Progenitor cell of endocrine pancreas (in vitro differentiated cells): Measurements from ENCODE around the gene BCL2. TPM values are rescaled to one million over a fixed set of nuclear protein-coding genes. Genes with fewer than 3 reads are reported as not detected.
A peak's percentile ranks its signal among the peaks of the same experiment; 100 is the strongest.
"Not testable (repeated sequence)": the region's sequence is repeated elsewhere in the genome, so short reads cannot be mapped to it uniquely, and the experiment has no call there.

Source experiments
- DNase-seq: peaks from one replicate; pipeline ENCODE4 v3.0.0; 2021; ENCODE audit warnings: low spot score; ENCODE audit not compliant: unreplicated experiment
- H3K27ac Mint-ChIP-seq: 2 replicates; pipeline ENCODE4 v1.8.0; 2021; ENCODE audit warnings: mild to moderate bottlenecking, moderate library complexity, mixed read lengths
- H3K27me3 Mint-ChIP-seq: 2 replicates; pipeline ENCODE4 v1.8.0; 2021; ENCODE audit warnings: mixed read lengths
- H3K36me3 Mint-ChIP-seq: 2 replicates; pipeline ENCODE4 v1.8.0; 2022; ENCODE audit warnings: mixed read lengths; ENCODE audit not compliant: insufficient read depth
- H3K4me1 Mint-ChIP-seq: 2 replicates; pipeline ENCODE4 v1.8.0; 2021; ENCODE audit warnings: low read depth, mixed read lengths
- H3K4me3 Mint-ChIP-seq: 2 replicates; pipeline ENCODE4 v1.8.0; 2021; ENCODE audit warnings: low read depth, mild to moderate bottlenecking, moderate library complexity, mixed read lengths
- H3K9me3 Mint-ChIP-seq: 2 replicates; pipeline ENCODE4 v1.8.0; 2021; ENCODE audit warnings: low read depth, mixed read lengths
- total RNA-seq: library from RNA; stranded (reverse); gene quantifications from 2 replicates; pipeline ENCODE4 v1.2.1, GENCODE V29; 2021
- TF ChIP-seq, protein P1 (sequence below): fragments of 200-600 bp; sonication (generic); IDR thresholded peaks from one replicate; pipeline ENCODE4 v1.5.0; 2021; ENCODE audit warnings: antibody characterized with exemption, mild to moderate bottlenecking; ENCODE audit not compliant: unreplicated experiment

BCL2 gene
- total RNA-seq, 1 donor from 2014 or later = 3.8 TPM

DNA sequence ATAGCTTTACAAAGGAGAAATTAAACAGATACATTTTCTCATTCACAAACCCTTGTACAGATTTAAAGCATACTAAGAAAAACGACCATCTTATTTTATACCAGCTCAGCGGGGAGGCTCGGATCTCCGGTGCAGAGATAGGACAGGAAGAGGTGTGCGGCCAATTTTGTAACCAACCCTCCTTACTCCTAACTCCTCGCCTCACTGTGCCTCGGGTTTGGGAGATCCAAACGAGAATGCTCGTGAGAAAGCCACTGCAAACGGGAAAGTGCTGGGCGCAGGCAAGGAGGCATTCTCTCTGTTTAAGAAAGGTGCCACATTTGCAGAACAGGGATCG lies 46.3 kb upstream of the BCL2 start:
- no peak for DNase-seq
- Mint-ChIP-seq H3K4me3 (peak overlapping the region; percentile 94), H3K9me3 (peaks cover 15% of the 10 kb centered on the region), H3K36me3 (peaks cover 15% of the 10 kb centered on the region), H3K4me1 (peaks cover 7% of the 10 kb centered on the region), H3K27me3 (no peaks in the 10 kb centered on the region), H3K27ac (peak overlapping the region; percentile 89)
- TF ChIP-seq, protein P1, sequence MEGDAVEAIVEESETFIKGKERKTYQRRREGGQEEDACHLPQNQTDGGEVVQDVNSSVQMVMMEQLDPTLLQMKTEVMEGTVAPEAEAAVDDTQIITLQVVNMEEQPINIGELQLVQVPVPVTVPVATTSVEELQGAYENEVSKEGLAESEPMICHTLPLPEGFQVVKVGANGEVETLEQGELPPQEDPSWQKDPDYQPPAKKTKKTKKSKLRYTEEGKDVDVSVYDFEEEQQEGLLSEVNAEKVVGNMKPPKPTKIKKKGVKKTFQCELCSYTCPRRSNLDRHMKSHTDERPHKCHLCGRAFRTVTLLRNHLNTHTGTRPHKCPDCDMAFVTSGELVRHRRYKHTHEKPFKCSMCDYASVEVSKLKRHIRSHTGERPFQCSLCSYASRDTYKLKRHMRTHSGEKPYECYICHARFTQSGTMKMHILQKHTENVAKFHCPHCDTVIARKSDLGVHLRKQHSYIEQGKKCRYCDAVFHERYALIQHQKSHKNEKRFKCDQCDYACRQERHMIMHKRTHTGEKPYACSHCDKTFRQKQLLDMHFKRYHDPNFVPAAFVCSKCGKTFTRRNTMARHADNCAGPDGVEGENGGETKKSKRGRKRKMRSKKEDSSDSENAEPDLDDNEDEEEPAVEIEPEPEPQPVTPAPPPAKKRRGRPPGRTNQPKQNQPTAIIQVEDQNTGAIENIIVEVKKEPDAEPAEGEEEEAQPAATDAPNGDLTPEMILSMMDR = no peak

DNA sequence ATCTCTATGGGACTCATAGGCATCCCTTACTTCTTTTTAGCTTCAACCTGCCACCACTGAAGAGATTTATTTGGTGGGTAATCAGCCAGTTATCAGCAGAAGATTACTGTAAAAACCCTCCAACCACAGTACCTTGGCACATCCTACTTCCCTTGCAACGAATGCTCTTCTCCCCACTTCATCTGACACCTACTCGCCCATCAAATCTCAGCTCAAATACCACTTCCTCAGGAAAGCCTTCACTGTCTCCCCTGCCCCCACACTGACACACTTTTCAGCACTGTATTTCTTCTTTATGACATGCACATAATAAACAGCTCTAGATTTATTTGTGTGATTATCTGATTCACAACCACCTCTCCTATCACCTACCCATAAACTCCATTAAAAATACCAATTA lies 44.4 kb upstream of the BCL2 start:
- TF ChIP-seq, protein P1 = no peak
- peaks cover 18% of the 10 kb centered on the region for H3K36me3 Mint-ChIP-seq
- H3K4me3 Mint-ChIP-seq = no peak overlapping the region
- no peak for DNase-seq
- peaks cover 7% of the 10 kb centered on the region for H3K4me1 Mint-ChIP-seq
- H3K9me3 Mint-ChIP-seq = peaks cover 13% of the 10 kb centered on the region
- H3K27ac Mint-ChIP-seq = no peak overlapping the region
- no peaks in the 10 kb centered on the region for H3K27me3 Mint-ChIP-seq

DNA sequence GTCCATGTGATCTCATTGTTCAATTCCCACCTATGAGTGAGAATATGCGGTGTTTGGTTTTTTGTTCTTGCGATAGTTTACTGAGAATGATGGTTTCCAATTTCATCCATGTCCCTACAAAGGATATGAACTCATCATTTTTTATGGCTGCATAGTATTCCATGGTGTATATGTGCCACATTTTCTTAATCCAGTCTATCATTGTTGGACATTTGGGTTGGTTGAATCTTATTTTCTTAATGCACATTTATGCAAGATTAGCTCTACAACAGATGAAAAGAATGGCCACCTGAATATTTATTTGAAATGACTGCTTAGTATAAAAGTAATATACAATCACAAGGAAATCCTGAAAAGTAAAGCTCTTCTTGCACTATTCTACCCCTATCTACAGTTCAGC lies 43.9 kb upstream of the BCL2 start:
- H3K9me3 Mint-ChIP-seq, H3K4me1 Mint-ChIP-seq, H3K4me3 Mint-ChIP-seq, H3K27me3 Mint-ChIP-seq, H3K27ac Mint-ChIP-seq, DNase-seq: not testable (repeated sequence)
- peaks cover 18% of the 10 kb centered on the region for H3K36me3 Mint-ChIP-seq

DNA sequence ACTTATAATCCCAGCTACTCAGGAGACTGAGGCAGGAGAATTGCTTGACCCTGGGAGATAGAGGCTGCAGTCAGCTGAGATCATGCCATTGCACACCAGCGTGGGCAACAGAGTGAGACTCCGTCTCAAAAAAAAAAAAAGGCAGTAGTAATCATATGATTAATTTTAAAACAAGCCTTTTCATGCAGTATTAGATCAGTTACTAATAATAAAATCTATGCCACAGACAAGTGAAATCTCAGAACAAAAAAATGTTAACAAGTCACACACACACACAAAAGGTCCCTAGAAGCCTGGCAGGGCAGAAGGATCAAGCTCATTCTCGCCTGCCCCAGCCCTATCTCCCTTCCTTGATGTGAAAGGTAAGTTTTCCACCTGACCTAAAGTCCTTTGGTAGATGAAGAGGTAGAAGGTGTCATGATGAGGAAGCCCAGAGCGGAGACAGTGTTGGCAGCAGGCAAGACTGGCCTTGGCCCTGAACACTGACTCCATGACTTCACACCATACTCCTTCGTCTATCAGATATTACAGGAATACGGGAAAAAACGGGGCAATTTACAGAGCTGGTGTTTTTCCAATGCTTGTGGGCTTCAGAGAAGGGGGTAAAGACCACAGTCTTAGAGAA lies 36.8 kb upstream of the BCL2 start:
- DNase-seq = no peak
- no peaks in the 10 kb centered on the region for H3K4me1 Mint-ChIP-seq
- TF ChIP-seq, protein P1 = no peak
- H3K36me3 Mint-ChIP-seq = peaks cover 14% of the 10 kb centered on the region
- no peaks in the 10 kb centered on the region for H3K9me3 Mint-ChIP-seq
- no peak overlapping the region for H3K4me3 Mint-ChIP-seq
- H3K27me3 Mint-ChIP-seq = no peaks in the 10 kb centered on the region
- no peak overlapping the region for H3K27ac Mint-ChIP-seq

DNA sequence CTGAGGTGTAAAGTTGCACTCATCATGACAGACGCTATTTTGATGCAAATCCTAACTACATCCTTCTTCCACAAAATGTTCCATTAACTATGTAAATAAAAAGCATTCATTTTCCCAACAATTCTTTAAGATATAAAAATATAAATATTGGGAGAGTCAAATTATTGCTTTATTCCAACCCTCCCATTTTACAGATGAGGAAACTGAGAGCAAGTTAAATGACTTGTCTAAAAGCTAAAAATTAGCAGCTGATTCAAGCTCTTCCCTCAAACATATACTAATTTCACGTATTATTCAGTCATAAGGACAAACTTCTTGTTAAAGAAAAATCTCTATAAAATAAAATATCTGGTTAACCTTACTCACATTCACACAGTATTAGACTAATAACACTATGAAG lies 30.7 kb upstream of the BCL2 start:
- no peaks in the 10 kb centered on the region for H3K4me1 Mint-ChIP-seq
- DNase-seq = no peak
- no peak overlapping the region for H3K27ac Mint-ChIP-seq
- H3K4me3 Mint-ChIP-seq = no peak overlapping the region
- no peaks in the 10 kb centered on the region for H3K9me3 Mint-ChIP-seq
- no peaks in the 10 kb centered on the region for H3K27me3 Mint-ChIP-seq
- H3K36me3 Mint-ChIP-seq = peaks cover 21% of the 10 kb centered on the region
- TF ChIP-seq, protein P1 = no peak

DNA sequence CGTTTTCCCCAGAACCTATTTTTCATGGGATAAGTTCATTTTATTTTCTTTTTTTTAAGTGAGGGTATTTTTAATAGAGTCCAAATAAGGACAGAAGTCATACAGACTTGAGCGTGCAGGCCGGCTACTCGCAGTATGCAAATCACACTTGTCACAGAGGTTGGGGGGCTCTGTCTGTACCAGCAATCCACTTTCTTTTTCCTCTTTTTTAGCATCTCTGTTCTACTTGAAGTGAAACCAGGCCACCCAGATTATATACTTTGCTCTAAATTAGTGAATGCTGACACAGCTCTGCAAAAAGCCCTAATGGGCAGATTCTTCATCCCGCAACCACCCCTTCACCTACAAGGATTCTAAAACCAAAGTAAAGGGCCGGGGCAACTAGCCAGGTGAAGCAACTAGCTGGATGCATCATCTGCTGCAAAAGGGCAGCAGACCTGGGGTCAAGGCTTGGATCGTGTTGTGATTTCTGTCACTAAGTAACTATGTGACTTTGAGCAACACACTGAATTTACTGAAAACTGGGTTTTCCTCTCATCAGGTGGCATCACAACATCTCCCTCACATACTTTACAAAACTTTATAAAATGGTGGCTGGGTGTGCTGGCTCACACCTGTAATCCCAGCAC lies 29.1 kb upstream of the BCL2 start:
- H3K4me3 Mint-ChIP-seq = no peak overlapping the region
- no peak for DNase-seq
- H3K4me1 Mint-ChIP-seq = no peaks in the 10 kb centered on the region
- no peaks in the 10 kb centered on the region for H3K9me3 Mint-ChIP-seq
- H3K27me3 Mint-ChIP-seq = no peaks in the 10 kb centered on the region
- peaks cover 17% of the 10 kb centered on the region for H3K36me3 Mint-ChIP-seq
- TF ChIP-seq, protein P1 = no peak
- no peak overlapping the region for H3K27ac Mint-ChIP-seq
